ENCODE measurements around the gene RGS5.

RGS5 gene

GRCh38 chr1:163203561-163203960 is 845 bp upstream of the RGS5 start:
- Histone ChIP-seq H3K36me3 (replicated peaks; ENCODE audit: low read depth, low read length) (no peaks in the 10 kb centered on the region), H3K9ac (ENCODE audit: low read length) (no peak overlapping the region), H3K27ac (ENCODE audit: low read length) (no peak overlapping the region), H3K4me3 (ENCODE audit: low read length) (no peak overlapping the region), H3K79me2 (ENCODE audit: low read length) (no peaks in the 10 kb centered on the region), H3K4me2 (ENCODE audit: low read length) (no peak overlapping the region), H2AFZ (ENCODE audit: low read depth, low read length) (no peak overlapping the region), H3K27me3 (ENCODE audit: low read depth, low read length) (peaks cover 2% of the 10 kb centered on the region; the same call in 1 of the 2 replicates), H3K9me3 (ENCODE audit: insufficient read depth, low read length) (no peaks in the 10 kb centered on the region), H4K20me1 (ENCODE audit: insufficient read depth, low read length) (no peaks in the 10 kb centered on the region), H3K4me1 (ENCODE audit: low read length) (no peaks in the 10 kb centered on the region)
- TF ChIP-seq CTCF (IDR thresholded peaks at IDR 0.05; ENCODE audit: low read depth, low read length) (no peak), EZH2phosphoT487 (IDR thresholded peaks at IDR 0.05; ENCODE audit: low read depth) (no peak)

GRCh38 chr1:163201906-163202305 is 810 bp downstream of the RGS5 start:
- TF ChIP-seq CTCF (IDR thresholded peaks at IDR 0.05; ENCODE audit: low read depth, low read length) (no peak), EZH2phosphoT487 (IDR thresholded peaks at IDR 0.05; ENCODE audit: low read depth) (no peak)

GRCh38 chr1:163197022-163197421 is 5.7 kb downstream of the RGS5 start:
- no peak overlapping the region for H3K27ac ChIP-seq (ENCODE audit: low read length)
- no peaks in the 10 kb centered on the region for H3K4me1 ChIP-seq (ENCODE audit: low read length)
- H3K36me3 ChIP-seq (replicated peaks; ENCODE audit: low read depth, low read length): no peaks in the 10 kb centered on the region
- no peaks in the 10 kb centered on the region for H3K9me3 ChIP-seq (ENCODE audit: insufficient read depth, low read length)
- TF ChIP-seq EZH2phosphoT487 (IDR thresholded peaks at IDR 0.05; ENCODE audit: low read depth) (no peak), CTCF (IDR thresholded peaks at IDR 0.05; ENCODE audit: low read depth, low read length) (no peak)
- no peaks in the 10 kb centered on the region for H3K79me2 ChIP-seq (ENCODE audit: low read length)
- 0 out of 2 replicates have a peak, but pooled peaks cover 3% of the 10 kb centered on the region for H3K27me3 ChIP-seq (ENCODE audit: low read depth, low read length)
- no peak overlapping the region for H3K4me3 ChIP-seq (ENCODE audit: low read length)
- no peaks in the 10 kb centered on the region for H4K20me1 ChIP-seq (ENCODE audit: insufficient read depth, low read length)
- H3K9ac ChIP-seq (ENCODE audit: low read length): no peak overlapping the region
- no peak overlapping the region for H2AFZ ChIP-seq (ENCODE audit: low read depth, low read length)
- no peak overlapping the region for H3K4me2 ChIP-seq (ENCODE audit: low read length)

More at GRCh38 chr1:163201906-163202305, 810 bp downstream of the RGS5 start:
- Histone ChIP-seq H3K36me3 (replicated peaks; ENCODE audit: low read depth, low read length) (no peaks in the 10 kb centered on the region), H3K27me3 (ENCODE audit: low read depth, low read length) (peaks cover 5% of the 10 kb centered on the region; the same call in 1 of the 2 replicates), H4K20me1 (ENCODE audit: insufficient read depth, low read length) (no peaks in the 10 kb centered on the region), H3K9me3 (ENCODE audit: insufficient read depth, low read length) (no peaks in the 10 kb centered on the region), H3K4me1 (ENCODE audit: low read length) (no peaks in the 10 kb centered on the region), H3K79me2 (ENCODE audit: low read length) (no peaks in the 10 kb centered on the region), H3K9ac (ENCODE audit: low read length) (no peak overlapping the region), H2AFZ (ENCODE audit: low read depth, low read length) (no peak overlapping the region), H3K4me2 (ENCODE audit: low read length) (no peak overlapping the region), H3K27ac (ENCODE audit: low read length) (no peak overlapping the region), H3K4me3 (ENCODE audit: low read length) (no peak overlapping the region)

GRCh38 chr1:163196449-163196787 is 6.3 kb downstream of the RGS5 start:
- no peaks in the 10 kb centered on the region for H3K36me3 ChIP-seq (replicated peaks; ENCODE audit: low read depth, low read length)
- peaks cover 4% of the 10 kb centered on the region for H3K4me1 ChIP-seq (ENCODE audit: low read length)
- no peaks in the 10 kb centered on the region for H3K9me3 ChIP-seq (ENCODE audit: insufficient read depth, low read length)
- H2AFZ ChIP-seq (ENCODE audit: low read depth, low read length): no peak overlapping the region
- no peak overlapping the region for H3K4me3 ChIP-seq (ENCODE audit: low read length)
- no peak overlapping the region for H3K4me2 ChIP-seq (ENCODE audit: low read length)
- H4K20me1 ChIP-seq (ENCODE audit: insufficient read depth, low read length): no peaks in the 10 kb centered on the region
- no peak overlapping the region for H3K9ac ChIP-seq (ENCODE audit: low read length)
- H3K27me3 ChIP-seq (ENCODE audit: low read depth, low read length): 0 out of 2 replicates have a peak, but pooled peaks cover 3% of the 10 kb centered on the region
- no peak overlapping the region for H3K27ac ChIP-seq (ENCODE audit: low read length)
- TF ChIP-seq EZH2phosphoT487 (IDR thresholded peaks at IDR 0.05; ENCODE audit: low read depth) (no peak), CTCF (IDR thresholded peaks at IDR 0.05; ENCODE audit: low read depth, low read length) (no peak)
- H3K79me2 ChIP-seq (ENCODE audit: low read length): no peaks in the 10 kb centered on the region
